Measurements from ENCODE around the gene TBX5. TPM values are rescaled to one million over a fixed set of nuclear protein-coding genes. Genes with fewer than 3 reads are reported as not detected.

TBX5 gene
- total RNA-seq, 1 experiment from 2014 or later: not detected

- intact Hi-C loops (cut with micrococcal nuclease; ENCODE audit: unreplicated experiment): no loop called here
- no peak for DNase-seq
- Mint-ChIP-seq H3K36me3 (ENCODE audit: insufficient read depth, unreplicated experiment) (peaks cover 3% of the 10 kb centered on the region), H3K27me3 (ENCODE audit: unreplicated experiment) (peaks cover 7% of the 10 kb centered on the region), H3K27ac (ENCODE audit: unreplicated experiment) (no peak overlapping the region), H3K4me3 (ENCODE audit: low read depth, unreplicated experiment) (no peak overlapping the region), H3K4me1 (ENCODE audit: low read depth, unreplicated experiment) (no peaks in the 10 kb centered on the region), H3K9me3 (ENCODE audit: low read depth, unreplicated experiment) (peaks cover 14% of the 10 kb centered on the region)
- no TSS peak for BruUV-seq (replicated peaks)
- no peak for TF ChIP-seq CTCF (IDR thresholded peaks at IDR 0.05; ENCODE audit: unreplicated experiment)
- CTCF ChIA-PET: no interaction called here
Measured at GRCh38 chr12:114404926-114405518, 922 bp downstream of the TBX5 start.

- intact Hi-C loops (cut with micrococcal nuclease; ENCODE audit: unreplicated experiment): no loop called here
- TF ChIP-seq CTCF (IDR thresholded peaks at IDR 0.05; ENCODE audit: unreplicated experiment): no peak
- Mint-ChIP-seq H3K27me3 (ENCODE audit: unreplicated experiment) (peaks cover 7% of the 10 kb centered on the region), H3K4me3 (ENCODE audit: low read depth, unreplicated experiment) (no peak overlapping the region), H3K4me1 (ENCODE audit: low read depth, unreplicated experiment) (no peaks in the 10 kb centered on the region), H3K9me3 (ENCODE audit: low read depth, unreplicated experiment) (peaks cover 12% of the 10 kb centered on the region), H3K36me3 (ENCODE audit: insufficient read depth, unreplicated experiment) (peaks cover 3% of the 10 kb centered on the region), H3K27ac (ENCODE audit: unreplicated experiment) (no peak overlapping the region)
- CTCF ChIA-PET: no interaction called here
- no TSS peak for BruUV-seq (replicated peaks)
- DNase-seq: no peak
Measured at GRCh38 chr12:114404083-114404925, 1.6 kb downstream of the TBX5 start.

GRCh38 chr12:114403690-114404066 is 2.3 kb downstream of the TBX5 start:
- Mint-ChIP-seq H3K27me3 (ENCODE audit: unreplicated experiment) (peaks cover 6% of the 10 kb centered on the region), H3K9me3 (ENCODE audit: low read depth, unreplicated experiment) (peaks cover 10% of the 10 kb centered on the region), H3K4me1 (ENCODE audit: low read depth, unreplicated experiment) (no peaks in the 10 kb centered on the region), H3K4me3 (ENCODE audit: low read depth, unreplicated experiment) (no peak overlapping the region), H3K27ac (ENCODE audit: unreplicated experiment) (peak overlapping the region; percentile 39), H3K36me3 (ENCODE audit: insufficient read depth, unreplicated experiment) (peaks cover 3% of the 10 kb centered on the region)
- no peak for DNase-seq
- CTCF ChIA-PET: no interaction called here
- BruUV-seq (replicated peaks): no TSS peak
- no peak for TF ChIP-seq CTCF (IDR thresholded peaks at IDR 0.05; ENCODE audit: unreplicated experiment)
- intact Hi-C loops (cut with micrococcal nuclease; ENCODE audit: unreplicated experiment): no loop called here

GRCh38 chr12:114403011-114403689 is 2.8 kb downstream of the TBX5 start:
- CTCF ChIA-PET: no interaction called here
- intact Hi-C loops (cut with micrococcal nuclease; ENCODE audit: unreplicated experiment): no loop called here
- DNase-seq: no peak
- BruUV-seq (replicated peaks): no TSS peak
- TF ChIP-seq CTCF (IDR thresholded peaks at IDR 0.05; ENCODE audit: unreplicated experiment): no peak
- Mint-ChIP-seq H3K9me3 (ENCODE audit: low read depth, unreplicated experiment) (peaks cover 11% of the 10 kb centered on the region), H3K4me3 (ENCODE audit: low read depth, unreplicated experiment) (no peak overlapping the region), H3K36me3 (ENCODE audit: insufficient read depth, unreplicated experiment) (peaks cover 3% of the 10 kb centered on the region), H3K4me1 (ENCODE audit: low read depth, unreplicated experiment) (no peaks in the 10 kb centered on the region), H3K27ac (ENCODE audit: unreplicated experiment) (peak overlapping the region; percentile 39), H3K27me3 (ENCODE audit: unreplicated experiment) (peaks cover under 1% of the 10 kb centered on the region)

Data from Calu3 (cell line).